ENCODE measurements around the gene SH2D4B. TPM values are rescaled to one million over a fixed set of nuclear protein-coding genes. Genes with fewer than 3 reads are reported as not detected.

The SH2D4B gene
- total RNA-seq, 1 donor from 2014 or later: 0.12 TPM

- Mint-ChIP-seq H3K36me3 (ENCODE audit: insufficient read depth) (no peaks in the 10 kb centered on the region), H3K4me3 (ENCODE audit: low read depth) (no peak overlapping the region), H3K27me3 (no peaks in the 10 kb centered on the region), H3K9me3 (ENCODE audit: low read depth) (peaks cover 10% of the 10 kb centered on the region), H3K4me1 (ENCODE audit: low read depth) (peaks cover 8% of the 10 kb centered on the region), H3K27ac (no peak overlapping the region)
- TF ChIP-seq, protein P1, sequence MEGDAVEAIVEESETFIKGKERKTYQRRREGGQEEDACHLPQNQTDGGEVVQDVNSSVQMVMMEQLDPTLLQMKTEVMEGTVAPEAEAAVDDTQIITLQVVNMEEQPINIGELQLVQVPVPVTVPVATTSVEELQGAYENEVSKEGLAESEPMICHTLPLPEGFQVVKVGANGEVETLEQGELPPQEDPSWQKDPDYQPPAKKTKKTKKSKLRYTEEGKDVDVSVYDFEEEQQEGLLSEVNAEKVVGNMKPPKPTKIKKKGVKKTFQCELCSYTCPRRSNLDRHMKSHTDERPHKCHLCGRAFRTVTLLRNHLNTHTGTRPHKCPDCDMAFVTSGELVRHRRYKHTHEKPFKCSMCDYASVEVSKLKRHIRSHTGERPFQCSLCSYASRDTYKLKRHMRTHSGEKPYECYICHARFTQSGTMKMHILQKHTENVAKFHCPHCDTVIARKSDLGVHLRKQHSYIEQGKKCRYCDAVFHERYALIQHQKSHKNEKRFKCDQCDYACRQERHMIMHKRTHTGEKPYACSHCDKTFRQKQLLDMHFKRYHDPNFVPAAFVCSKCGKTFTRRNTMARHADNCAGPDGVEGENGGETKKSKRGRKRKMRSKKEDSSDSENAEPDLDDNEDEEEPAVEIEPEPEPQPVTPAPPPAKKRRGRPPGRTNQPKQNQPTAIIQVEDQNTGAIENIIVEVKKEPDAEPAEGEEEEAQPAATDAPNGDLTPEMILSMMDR (IDR thresholded peaks at IDR 0.05; ENCODE audit: unreplicated experiment): no peak
- DNase-seq (ENCODE audit: low spot score, unreplicated experiment): no peak
Observed at GRCh38 chr10:80658068-80658467, 120.4 kb downstream of the SH2D4B start.

DNA sequence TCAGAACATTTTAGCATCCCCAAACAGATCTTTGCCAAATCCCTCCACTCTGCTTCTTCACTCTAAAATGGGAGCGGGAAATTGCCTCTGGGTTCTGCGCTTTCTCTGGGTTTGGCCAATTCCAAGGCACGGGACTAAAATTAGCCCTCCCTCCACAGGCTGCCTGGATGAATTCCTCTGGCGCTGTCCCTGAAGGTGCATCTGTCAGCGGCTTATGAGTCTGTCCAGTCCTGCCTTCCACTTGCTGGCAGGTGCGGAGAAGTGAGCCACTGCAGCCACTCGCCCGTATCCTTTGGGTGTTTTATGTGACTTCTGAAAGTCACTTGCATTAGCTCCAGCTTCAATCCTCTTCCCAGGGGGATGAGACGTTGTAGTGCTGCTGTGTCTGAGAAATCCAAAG lies 121.6 kb downstream of the SH2D4B start:
- peak overlapping the region; percentile 33 for H3K27ac Mint-ChIP-seq
- peaks cover 13% of the 10 kb centered on the region for H3K4me1 Mint-ChIP-seq (ENCODE audit: low read depth)
- no peak overlapping the region for H3K4me3 Mint-ChIP-seq (ENCODE audit: low read depth)
- TF ChIP-seq, protein P1 (IDR thresholded peaks at IDR 0.05; ENCODE audit: unreplicated experiment): no peak
- H3K36me3 Mint-ChIP-seq (ENCODE audit: insufficient read depth): no peaks in the 10 kb centered on the region
- H3K9me3 Mint-ChIP-seq (ENCODE audit: low read depth): no peaks in the 10 kb centered on the region
- H3K27me3 Mint-ChIP-seq: no peaks in the 10 kb centered on the region
- DNase-seq (ENCODE audit: low spot score, unreplicated experiment): no peak

GRCh38 chr10:80660266-80660665 lies 122.6 kb downstream of the SH2D4B start:
- H3K9me3 Mint-ChIP-seq (ENCODE audit: low read depth): no peaks in the 10 kb centered on the region
- no peak overlapping the region for H3K27ac Mint-ChIP-seq
- DNase-seq (ENCODE audit: low spot score, unreplicated experiment): no peak
- H3K4me1 Mint-ChIP-seq (ENCODE audit: low read depth): peaks cover 15% of the 10 kb centered on the region
- H3K27me3 Mint-ChIP-seq: no peaks in the 10 kb centered on the region
- H3K4me3 Mint-ChIP-seq (ENCODE audit: low read depth): no peak overlapping the region
- TF ChIP-seq, protein P1 (IDR thresholded peaks at IDR 0.05; ENCODE audit: unreplicated experiment): no peak
- H3K36me3 Mint-ChIP-seq (ENCODE audit: insufficient read depth): no peaks in the 10 kb centered on the region

DNA sequence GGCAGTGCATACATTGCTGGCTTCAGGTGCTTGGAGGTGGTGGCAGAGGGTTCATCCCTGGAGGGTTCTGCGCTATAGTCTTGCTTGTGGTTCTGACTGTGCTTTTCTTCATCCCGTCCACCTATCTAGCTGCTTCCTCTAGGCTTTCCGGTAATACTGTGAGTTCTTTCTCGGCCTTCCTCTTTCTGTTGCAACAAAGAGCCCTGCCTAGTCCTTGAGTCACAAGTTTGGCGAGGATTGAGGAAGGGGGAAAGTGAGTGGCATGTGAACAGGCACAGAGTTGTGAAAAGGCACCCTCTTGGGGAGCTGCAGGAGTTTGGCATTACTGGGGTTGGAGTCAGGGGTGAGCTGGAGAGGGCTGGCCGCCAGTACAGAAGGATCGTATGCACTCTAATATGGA lies 123.0 kb downstream of the SH2D4B start:
- Mint-ChIP-seq H3K27me3 (no peaks in the 10 kb centered on the region), H3K27ac (no peak overlapping the region), H3K9me3 (ENCODE audit: low read depth) (no peaks in the 10 kb centered on the region), H3K4me3 (ENCODE audit: low read depth) (no peak overlapping the region), H3K36me3 (ENCODE audit: insufficient read depth) (no peaks in the 10 kb centered on the region), H3K4me1 (ENCODE audit: low read depth) (peaks cover 18% of the 10 kb centered on the region)
- DNase-seq (ENCODE audit: low spot score, unreplicated experiment): no peak
- TF ChIP-seq, protein P1 (IDR thresholded peaks at IDR 0.05; ENCODE audit: unreplicated experiment): no peak

GRCh38 chr10:80661526-80661925 lies 123.8 kb downstream of the SH2D4B start:
- peaks cover 23% of the 10 kb centered on the region for H3K4me1 Mint-ChIP-seq (ENCODE audit: low read depth)
- no peaks in the 10 kb centered on the region for H3K9me3 Mint-ChIP-seq (ENCODE audit: low read depth)
- TF ChIP-seq, protein P1 (IDR thresholded peaks at IDR 0.05; ENCODE audit: unreplicated experiment): no peak
- no peak overlapping the region for H3K4me3 Mint-ChIP-seq (ENCODE audit: low read depth)
- no peaks in the 10 kb centered on the region for H3K27me3 Mint-ChIP-seq
- H3K36me3 Mint-ChIP-seq (ENCODE audit: insufficient read depth): no peaks in the 10 kb centered on the region
- no peak for DNase-seq (ENCODE audit: low spot score, unreplicated experiment)
- no peak overlapping the region for H3K27ac Mint-ChIP-seq
